Right lobe of liver (tissue), 4 donors: ENCODE data around the gene ROBO2.

Experiments
- CTCF ChIP-seq, 4 donors: fragments of 200-600 bp in 3 of 4; fragments of 450-650 bp in 1 of 4; IDR thresholded peaks; one replicate each; pipeline versions ENCODE4 v1.5.1 to v1.8.0; 2016 to 2022; ENCODE audit warnings: antibody characterized with exemption in 4 of 4, mild to moderate bottlenecking in 2 of 4
- POLR2A ChIP-seq: fragments of 450-650 bp; IDR thresholded peaks from one replicate; pipeline ENCODE4 v1.6.1; 2017; ENCODE audit warnings: antibody characterized with exemption, mild to moderate bottlenecking
- donor health status: DM: no; HTN: no; CAD: no.
- donor health status: DM: no; HTN: no; CAD: no.
- donor health status: DM: no; HTN: yes; CAD: no.

GRCh38 chr3:77038468-77038929 is 1.4 kb upstream of the ROBO2 start:
- TF ChIP-seq POLR2A (no peak), CTCF (IDR thresholded peaks at IDR 0.05) (peak; percentile 61 to 72 (median 62))
